Measurements from ENCODE around the gene DNAJB14.

DNA sequence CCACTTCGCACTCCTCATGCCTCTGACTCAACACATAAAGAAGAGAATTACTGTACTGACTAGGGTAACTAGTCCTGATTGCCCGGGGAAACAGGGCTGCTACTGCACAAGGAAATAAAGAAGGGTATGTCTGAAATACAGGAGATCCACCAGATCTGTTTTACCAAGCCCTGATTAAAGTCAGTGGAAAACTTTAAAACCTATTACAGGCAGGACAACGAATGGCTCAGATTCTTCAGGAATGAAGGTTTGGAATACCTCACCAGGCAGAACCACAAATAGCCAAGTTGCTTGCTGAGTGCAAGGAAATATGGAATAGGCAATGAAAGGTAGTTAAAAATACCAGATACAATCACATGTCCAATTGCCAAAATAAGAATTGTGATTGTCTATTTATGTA lies 69.5 kb downstream of the DNAJB14 start:
- TF ChIP-seq TAF1 (IDR thresholded peaks at IDR 0.05; ENCODE audit: low read depth) (no peak), TEAD4 (IDR thresholded peaks at IDR 0.05) (no peak), RAD21 (IDR thresholded peaks at IDR 0.05; ENCODE audit: low read depth) (no peak), CREB1 (IDR thresholded peaks at IDR 0.05; ENCODE audit: low read depth) (no peak), EP300 (IDR thresholded peaks at IDR 0.05; ENCODE audit: borderline replicate concordance) (no peak), NFIC (IDR thresholded peaks at IDR 0.05) (no peak)
- TF ChIP-seq, protein P1, sequence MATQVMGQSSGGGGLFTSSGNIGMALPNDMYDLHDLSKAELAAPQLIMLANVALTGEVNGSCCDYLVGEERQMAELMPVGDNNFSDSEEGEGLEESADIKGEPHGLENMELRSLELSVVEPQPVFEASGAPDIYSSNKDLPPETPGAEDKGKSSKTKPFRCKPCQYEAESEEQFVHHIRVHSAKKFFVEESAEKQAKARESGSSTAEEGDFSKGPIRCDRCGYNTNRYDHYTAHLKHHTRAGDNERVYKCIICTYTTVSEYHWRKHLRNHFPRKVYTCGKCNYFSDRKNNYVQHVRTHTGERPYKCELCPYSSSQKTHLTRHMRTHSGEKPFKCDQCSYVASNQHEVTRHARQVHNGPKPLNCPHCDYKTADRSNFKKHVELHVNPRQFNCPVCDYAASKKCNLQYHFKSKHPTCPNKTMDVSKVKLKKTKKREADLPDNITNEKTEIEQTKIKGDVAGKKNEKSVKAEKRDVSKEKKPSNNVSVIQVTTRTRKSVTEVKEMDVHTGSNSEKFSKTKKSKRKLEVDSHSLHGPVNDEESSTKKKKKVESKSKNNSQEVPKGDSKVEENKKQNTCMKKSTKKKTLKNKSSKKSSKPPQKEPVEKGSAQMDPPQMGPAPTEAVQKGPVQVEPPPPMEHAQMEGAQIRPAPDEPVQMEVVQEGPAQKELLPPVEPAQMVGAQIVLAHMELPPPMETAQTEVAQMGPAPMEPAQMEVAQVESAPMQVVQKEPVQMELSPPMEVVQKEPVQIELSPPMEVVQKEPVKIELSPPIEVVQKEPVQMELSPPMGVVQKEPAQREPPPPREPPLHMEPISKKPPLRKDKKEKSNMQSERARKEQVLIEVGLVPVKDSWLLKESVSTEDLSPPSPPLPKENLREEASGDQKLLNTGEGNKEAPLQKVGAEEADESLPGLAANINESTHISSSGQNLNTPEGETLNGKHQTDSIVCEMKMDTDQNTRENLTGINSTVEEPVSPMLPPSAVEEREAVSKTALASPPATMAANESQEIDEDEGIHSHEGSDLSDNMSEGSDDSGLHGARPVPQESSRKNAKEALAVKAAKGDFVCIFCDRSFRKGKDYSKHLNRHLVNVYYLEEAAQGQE (IDR thresholded peaks at IDR 0.05; ENCODE audit: low read depth): no peak

Measured in Ishikawa (cell line).